Measurements from ENCODE around the gene ZNF555.
"Not testable (repeated sequence)": the region's sequence is repeated elsewhere in the genome, so short reads cannot be mapped to it uniquely, and the experiment has no call there.

The ZNF555 gene

DNA sequence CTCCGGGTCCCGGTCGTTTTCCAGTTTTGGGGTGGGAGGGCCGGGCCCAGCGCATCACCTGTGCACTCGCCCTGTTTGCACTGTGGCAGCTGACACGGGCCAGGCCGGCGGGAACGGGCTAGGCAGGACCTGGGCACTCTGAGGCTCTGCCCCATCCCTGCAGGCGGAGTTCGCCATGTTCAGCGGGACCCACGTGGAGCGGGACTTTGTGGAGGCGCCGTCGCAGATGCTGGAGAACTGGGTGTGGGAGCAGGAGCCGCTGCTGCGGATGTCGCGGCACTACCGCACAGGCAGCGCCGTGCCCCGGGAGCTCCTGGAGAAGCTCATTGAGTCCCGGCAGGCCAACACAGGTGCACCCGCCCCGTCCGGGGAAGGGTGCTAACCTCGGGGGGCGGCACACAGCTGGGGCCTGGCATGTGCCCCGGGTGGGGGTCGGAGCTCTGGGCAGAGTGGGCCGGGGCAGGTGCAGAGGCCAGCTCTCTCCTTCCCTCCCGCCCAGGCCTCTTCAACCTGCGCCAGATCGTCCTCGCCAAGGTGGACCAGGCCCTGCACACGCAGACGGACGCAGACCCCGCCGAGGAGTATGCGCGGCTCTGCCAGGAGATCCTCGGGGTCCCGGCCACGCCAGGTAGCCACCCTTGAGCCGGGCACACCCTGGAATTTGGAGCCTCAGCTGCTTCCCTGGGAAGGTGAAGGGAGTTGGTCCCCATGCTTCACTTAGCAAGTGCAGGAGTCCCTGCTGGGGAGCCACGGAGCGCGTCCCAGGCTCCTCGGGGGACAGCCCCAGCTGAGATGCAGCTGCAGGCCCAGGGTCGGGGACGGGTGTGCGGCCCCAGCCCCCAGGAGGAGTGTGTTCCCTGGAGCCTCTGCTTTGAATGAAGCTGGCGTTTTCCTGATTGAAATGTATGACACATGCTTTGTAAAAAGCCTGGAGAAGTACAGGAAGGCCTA, 30.9 kb upstream of the ZNF555 start:
- Histone ChIP-seq H3K27ac (ENCODE audit: low read length) (no peak overlapping the region), H3K36me3 (ENCODE audit: insufficient read depth, low read depth, low read length) (peaks cover 84% of the 10 kb centered on the region), H3K9ac (ENCODE audit: low read depth, low read length) (no peak overlapping the region), H3K4me3 (ENCODE audit: low read length) (no peak overlapping the region), H3K4me1 (ENCODE audit: insufficient read depth, low read length) (no peaks in the 10 kb centered on the region), H3K27me3 (ENCODE audit: insufficient read depth, low read length) (no peaks in the 10 kb centered on the region), H3K9me3 (ENCODE audit: insufficient read depth, low read depth, low read length) (no peaks in the 10 kb centered on the region)

DNA sequence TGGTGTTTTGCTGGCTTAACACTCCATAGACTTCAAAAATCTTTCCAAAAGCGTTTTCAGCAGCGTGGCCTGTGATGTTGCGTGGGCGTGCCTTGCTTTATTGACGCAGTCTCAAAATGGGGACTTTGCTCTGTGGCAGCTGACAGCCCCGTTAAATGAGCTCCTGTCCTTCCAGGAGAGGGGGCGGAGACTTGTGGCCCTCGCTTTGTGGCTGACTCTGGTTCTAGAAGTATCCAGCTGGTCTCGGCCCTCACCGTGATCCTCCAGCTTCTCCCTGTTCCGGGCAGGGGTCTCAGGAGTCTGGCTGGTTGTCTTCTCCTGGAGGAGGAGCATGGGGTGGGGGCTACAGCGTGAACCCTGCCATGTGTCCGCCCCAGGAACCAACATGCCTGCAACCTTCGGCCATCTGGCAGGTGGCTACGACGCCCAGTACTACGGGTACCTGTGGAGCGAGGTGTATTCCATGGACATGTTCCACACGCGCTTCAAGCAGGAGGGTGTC, 30.0 kb upstream of the ZNF555 start:
- Histone ChIP-seq H3K4me3 (ENCODE audit: low read length) (no peak overlapping the region), H3K4me1 (ENCODE audit: insufficient read depth, low read length) (no peaks in the 10 kb centered on the region), H3K27ac (ENCODE audit: low read length) (no peak overlapping the region), H3K36me3 (ENCODE audit: insufficient read depth, low read depth, low read length) (peaks cover 78% of the 10 kb centered on the region), H3K27me3 (ENCODE audit: insufficient read depth, low read length) (no peaks in the 10 kb centered on the region), H3K9me3 (ENCODE audit: insufficient read depth, low read depth, low read length) (no peaks in the 10 kb centered on the region), H3K9ac (ENCODE audit: low read depth, low read length) (no peak overlapping the region)

DNA sequence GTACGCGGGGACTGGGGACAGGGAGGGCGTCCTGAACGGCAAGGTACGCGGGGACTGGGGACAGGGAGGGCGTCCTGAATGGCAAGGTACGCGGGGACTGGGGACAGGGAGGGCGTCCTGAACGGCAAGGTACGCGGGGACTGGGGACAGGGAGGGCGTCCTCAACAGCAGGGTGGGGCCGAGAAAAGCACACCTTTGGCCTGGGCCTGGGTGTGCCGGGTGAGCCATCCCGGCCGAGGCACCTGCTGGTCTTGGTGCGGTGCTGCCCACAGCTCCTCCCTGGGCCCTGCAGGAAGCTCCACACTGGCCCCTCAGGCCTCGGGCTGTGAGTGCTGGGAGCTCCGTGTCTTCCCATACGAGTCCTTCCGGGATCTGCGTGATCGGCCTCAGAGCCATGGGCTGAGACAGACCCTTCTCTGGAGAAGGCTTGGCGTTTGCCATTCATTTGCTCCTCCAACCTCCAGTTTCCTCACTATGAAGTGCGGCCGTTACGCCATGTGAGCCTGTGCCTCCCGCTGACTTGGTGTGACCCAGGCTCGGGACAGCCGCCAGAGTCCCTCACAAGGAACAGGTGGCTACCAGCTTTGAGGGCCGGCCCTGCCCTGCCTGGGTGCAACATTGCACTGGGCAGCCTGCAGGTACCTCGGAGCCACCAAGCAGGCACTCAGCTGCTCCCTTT, 29.4 kb upstream of the ZNF555 start:
- Histone ChIP-seq H3K9ac (ENCODE audit: low read depth, low read length) (no peak overlapping the region), H3K9me3 (ENCODE audit: insufficient read depth, low read depth, low read length) (no peaks in the 10 kb centered on the region), H3K4me3 (ENCODE audit: low read length) (no peak overlapping the region), H3K36me3 (ENCODE audit: insufficient read depth, low read depth, low read length) (peaks cover 72% of the 10 kb centered on the region), H3K27ac (ENCODE audit: low read length) (no peak overlapping the region), H3K4me1 (ENCODE audit: insufficient read depth, low read length) (no peaks in the 10 kb centered on the region), H3K27me3 (ENCODE audit: insufficient read depth, low read length) (no peaks in the 10 kb centered on the region)

DNA sequence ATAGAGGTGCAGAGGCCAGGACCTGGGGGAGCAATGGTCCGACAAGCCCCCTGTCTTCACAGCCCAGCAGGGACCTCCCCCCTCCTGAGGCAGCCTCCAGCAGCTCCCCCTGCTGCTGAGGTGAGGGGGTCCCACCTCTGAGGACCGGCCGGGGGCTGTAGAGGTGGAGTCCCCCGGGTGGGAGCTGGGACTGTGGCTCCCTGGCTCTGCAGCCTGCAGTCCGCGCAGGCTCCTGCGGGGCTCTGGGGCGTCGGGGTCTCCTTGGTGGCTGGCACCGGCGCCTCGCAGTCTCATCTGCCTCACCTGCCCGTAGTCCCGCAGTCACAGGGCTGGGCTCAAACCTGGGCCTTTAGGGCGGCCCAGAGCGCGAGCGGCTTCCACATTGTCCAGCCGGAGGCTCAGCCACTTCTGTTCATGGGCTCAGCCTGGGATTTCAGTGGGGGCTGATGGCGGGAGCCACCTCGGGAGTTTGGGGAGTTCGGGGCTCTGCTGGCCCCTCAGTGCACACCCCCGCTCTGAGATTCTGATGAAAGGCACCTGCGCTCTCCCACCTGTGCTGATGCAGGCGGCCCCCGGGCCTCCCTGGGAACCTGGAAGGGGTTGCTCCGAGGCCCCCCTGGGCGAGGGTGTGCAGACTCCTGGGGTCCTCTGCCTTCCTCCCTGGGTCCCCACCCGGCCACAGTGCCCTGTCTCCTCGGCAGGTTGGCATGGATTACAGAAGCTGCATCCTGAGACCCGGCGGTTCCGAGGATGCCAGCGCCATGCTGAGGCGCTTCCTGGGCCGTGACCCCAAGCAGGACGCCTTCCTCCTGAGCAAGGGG, 28.7 kb upstream of the ZNF555 start:
- no peaks in the 10 kb centered on the region for H3K4me1 ChIP-seq (ENCODE audit: insufficient read depth, low read length)
- no peak overlapping the region for H3K27ac ChIP-seq (ENCODE audit: low read length)
- no peaks in the 10 kb centered on the region for H3K9me3 ChIP-seq (ENCODE audit: insufficient read depth, low read depth, low read length)
- H3K36me3 ChIP-seq (ENCODE audit: insufficient read depth, low read depth, low read length), result peaks cover 64% of the 10 kb centered on the region
- no peaks in the 10 kb centered on the region for H3K27me3 ChIP-seq (ENCODE audit: insufficient read depth, low read length)
- H3K4me3 ChIP-seq (ENCODE audit: low read length), result no peak overlapping the region
- no peak overlapping the region for H3K9ac ChIP-seq (ENCODE audit: low read depth, low read length)

DNA sequence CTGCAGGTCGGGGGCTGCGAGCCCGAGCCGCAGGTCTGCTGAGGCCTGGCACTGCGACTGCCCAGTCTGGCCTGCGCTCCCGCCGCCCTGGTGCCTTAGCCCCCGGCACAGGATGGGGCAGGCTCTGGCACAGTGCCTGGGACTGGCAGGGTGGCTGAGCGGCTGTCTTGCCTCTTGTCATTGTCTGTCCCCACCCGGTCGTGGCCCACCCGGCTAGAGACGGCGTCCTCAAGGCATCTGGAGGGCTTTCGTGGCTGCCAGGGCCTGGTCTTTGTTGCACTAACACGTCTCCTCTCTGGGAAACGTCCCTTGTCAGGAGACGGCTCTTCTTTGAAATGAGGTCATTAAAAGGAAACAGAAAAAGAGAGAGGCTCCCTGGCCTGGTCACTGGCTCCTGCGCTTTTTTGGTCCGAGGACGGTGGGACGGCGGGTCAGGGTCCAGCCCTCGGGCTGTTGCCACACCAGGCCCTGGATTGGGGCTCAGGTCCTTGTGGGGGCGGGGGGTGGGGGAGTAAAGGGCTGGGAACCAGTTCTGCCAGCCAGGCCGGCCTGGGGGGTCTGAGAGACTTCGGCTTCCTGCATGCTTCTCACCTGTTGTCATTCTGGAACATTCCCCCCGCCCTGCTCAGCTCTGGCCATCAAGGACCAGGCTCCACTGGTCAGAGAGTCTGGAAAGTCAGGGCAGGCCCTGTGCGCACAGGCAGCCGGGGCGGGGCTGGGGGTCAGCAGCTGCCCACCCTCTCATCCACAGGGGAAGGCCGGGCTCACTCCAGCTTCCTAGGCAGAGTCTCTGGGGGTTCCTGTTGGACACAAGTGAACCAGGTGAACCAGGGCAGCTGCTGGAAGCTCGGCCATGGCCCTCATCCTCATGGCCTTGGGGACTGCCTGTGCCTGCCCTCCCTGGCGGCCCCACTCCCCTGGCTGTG, 27.8 kb upstream of the ZNF555 start:
- H3K36me3 ChIP-seq (ENCODE audit: insufficient read depth, low read depth, low read length), result peaks cover 56% of the 10 kb centered on the region
- H3K4me3 ChIP-seq (ENCODE audit: low read length), result no peak overlapping the region
- no peaks in the 10 kb centered on the region for H3K27me3 ChIP-seq (ENCODE audit: insufficient read depth, low read length)
- H3K9me3 ChIP-seq (ENCODE audit: insufficient read depth, low read depth, low read length), result no peaks in the 10 kb centered on the region
- H3K27ac ChIP-seq (ENCODE audit: low read length), result no peak overlapping the region
- no peaks in the 10 kb centered on the region for H3K4me1 ChIP-seq (ENCODE audit: insufficient read depth, low read length)
- H3K9ac ChIP-seq (ENCODE audit: low read depth, low read length), result no peak overlapping the region

DNA sequence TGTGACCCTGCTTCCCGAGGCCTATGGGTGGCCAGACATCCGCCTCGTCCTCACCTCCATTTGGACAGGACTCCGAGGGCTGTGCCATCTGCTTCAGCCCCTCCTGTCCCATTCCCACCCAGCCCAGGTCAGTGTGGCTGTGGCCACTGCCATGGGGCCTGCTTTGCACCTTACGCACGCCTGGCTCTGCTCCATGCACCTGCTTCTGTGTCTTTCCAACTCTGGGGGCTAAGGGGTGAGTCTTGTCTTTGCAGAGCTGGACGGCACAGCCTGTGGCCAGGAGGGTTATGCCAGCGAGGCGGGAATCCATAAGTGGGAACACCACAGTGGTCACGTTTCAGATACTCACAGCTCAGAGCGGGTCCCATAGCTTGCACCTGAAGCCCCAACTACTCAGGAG, 26.8 kb upstream of the ZNF555 start:
- Histone ChIP-seq H3K4me1 (ENCODE audit: insufficient read depth, low read length) (no peaks in the 10 kb centered on the region), H3K27me3 (ENCODE audit: insufficient read depth, low read length) (no peaks in the 10 kb centered on the region), H3K9ac (ENCODE audit: low read depth, low read length) (no peak overlapping the region), H3K4me3 (ENCODE audit: low read length) (no peak overlapping the region), H3K27ac (ENCODE audit: low read length) (no peak overlapping the region), H3K36me3 (ENCODE audit: insufficient read depth, low read depth, low read length) (peaks cover 47% of the 10 kb centered on the region), H3K9me3 (ENCODE audit: insufficient read depth, low read depth, low read length) (no peaks in the 10 kb centered on the region)

DNA sequence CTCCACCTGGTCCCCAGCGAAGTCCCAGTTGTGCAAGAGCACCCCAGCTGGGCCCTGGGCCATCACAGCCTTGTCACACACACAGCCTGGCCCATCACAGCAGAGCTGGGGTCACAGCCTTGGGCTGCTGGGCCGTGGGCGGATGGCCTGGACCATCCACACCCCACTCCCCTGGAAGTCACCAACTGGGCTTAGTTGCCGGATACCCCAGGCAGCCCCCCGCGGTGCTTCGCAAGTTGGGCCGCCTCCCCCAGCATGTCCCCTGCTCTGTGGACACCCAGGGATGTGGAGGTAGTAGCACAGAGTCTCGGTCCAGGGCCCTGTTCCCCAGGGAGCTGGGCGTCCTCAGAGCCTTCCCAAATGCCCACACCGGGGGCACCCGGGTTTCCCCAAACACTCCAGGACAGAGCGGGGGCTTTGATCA, 26.1 kb upstream of the ZNF555 start:
- Histone ChIP-seq H3K27me3 (ENCODE audit: insufficient read depth, low read length) (no peaks in the 10 kb centered on the region), H3K36me3 (ENCODE audit: insufficient read depth, low read depth, low read length) (peaks cover 40% of the 10 kb centered on the region), H3K4me1 (ENCODE audit: insufficient read depth, low read length) (no peaks in the 10 kb centered on the region), H3K9ac (ENCODE audit: low read depth, low read length) (no peak overlapping the region), H3K4me3 (ENCODE audit: low read length) (no peak overlapping the region), H3K27ac (ENCODE audit: low read length) (no peak overlapping the region), H3K9me3 (ENCODE audit: insufficient read depth, low read depth, low read length) (no peaks in the 10 kb centered on the region)

DNA sequence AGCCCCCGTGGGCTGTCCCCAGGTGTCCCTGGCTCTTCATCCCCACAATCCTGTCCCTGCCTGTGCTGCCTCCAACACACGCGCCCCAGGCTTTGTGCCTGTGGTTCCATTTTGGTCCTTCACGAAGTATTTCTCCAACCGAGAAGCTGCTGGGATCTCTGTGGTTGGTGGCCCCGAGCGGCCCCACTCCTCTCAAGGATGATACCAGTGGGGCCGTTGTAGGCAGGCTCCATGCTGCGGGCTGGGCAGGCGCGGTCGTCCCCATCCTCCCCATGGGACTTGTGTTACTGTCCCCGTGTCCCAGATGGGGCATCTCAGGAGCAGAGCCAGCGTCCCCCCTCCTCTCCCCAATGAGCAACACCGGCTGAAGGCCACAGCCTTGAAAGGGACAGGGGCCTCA, 25.4 kb upstream of the ZNF555 start:
- Histone ChIP-seq H3K36me3 (ENCODE audit: insufficient read depth, low read depth, low read length) (peaks cover 33% of the 10 kb centered on the region), H3K27ac (ENCODE audit: low read length) (no peak overlapping the region), H3K4me1 (ENCODE audit: insufficient read depth, low read length) (no peaks in the 10 kb centered on the region), H3K27me3 (ENCODE audit: insufficient read depth, low read length) (no peaks in the 10 kb centered on the region), H3K4me3 (ENCODE audit: low read length) (no peak overlapping the region), H3K9ac (ENCODE audit: low read depth, low read length) (no peak overlapping the region), H3K9me3 (ENCODE audit: insufficient read depth, low read depth, low read length) (no peaks in the 10 kb centered on the region)

DNA sequence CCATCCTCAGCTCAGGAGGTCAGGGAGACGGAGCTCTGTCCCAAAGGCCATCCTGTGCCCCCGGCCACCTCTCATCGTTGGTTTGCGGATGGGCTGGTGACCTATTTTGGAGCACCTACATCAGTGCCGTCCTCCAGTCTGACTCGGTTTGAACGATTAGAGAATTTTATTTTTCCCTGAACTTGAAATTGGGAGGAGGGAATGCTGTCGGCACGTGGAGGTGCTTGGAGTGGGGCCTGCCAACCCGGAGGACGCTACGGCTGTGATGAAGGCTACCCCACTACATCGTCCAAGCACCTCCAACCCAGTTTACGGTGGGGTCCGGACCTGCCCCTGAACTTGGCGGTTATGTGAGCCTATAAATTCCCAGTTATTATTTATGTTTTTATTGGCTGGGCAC, 24.6 kb upstream of the ZNF555 start:
- Histone ChIP-seq H3K27ac (ENCODE audit: low read length) (no peak overlapping the region), H3K4me3 (ENCODE audit: low read length) (no peak overlapping the region), H3K27me3 (ENCODE audit: insufficient read depth, low read length) (no peaks in the 10 kb centered on the region), H3K9ac (ENCODE audit: low read depth, low read length) (no peak overlapping the region), H3K36me3 (ENCODE audit: insufficient read depth, low read depth, low read length) (peaks cover 26% of the 10 kb centered on the region), H3K4me1 (ENCODE audit: insufficient read depth, low read length) (no peaks in the 10 kb centered on the region), H3K9me3 (ENCODE audit: insufficient read depth, low read depth, low read length) (no peaks in the 10 kb centered on the region)

DNA sequence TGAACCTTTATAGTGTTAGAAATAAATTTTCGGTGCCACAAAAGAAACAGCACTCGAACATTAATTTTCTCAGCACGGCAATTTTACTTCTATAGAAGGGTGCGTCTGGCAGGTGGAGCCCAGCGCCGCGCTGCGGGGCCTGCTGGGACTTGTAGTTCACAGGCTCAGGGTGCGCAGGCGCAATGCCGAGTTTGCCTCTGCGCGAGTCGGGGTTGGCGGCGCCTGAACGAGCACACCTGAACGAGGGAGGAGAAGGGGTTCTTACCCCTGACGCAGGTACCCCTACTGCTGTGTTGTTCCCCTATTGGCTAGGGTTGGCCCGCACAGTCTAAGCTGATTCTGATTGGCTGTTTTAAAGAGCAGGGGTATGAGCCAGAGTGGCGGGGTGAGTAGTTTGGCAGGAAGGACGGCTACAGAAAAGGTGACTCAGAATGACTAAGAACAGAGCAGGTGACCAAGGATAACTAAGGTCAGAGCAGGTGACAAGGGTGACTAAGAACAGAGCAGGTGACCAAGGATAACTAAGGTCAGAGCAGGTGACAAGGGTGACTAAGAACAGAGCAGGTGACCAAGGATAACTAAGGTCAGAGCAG, 23.9 kb upstream of the ZNF555 start:
- peaks cover 20% of the 10 kb centered on the region for H3K36me3 ChIP-seq (ENCODE audit: insufficient read depth, low read depth, low read length)
- not testable (repeated sequence) for H3K27me3 ChIP-seq (ENCODE audit: insufficient read depth, low read length); H3K4me3 ChIP-seq (ENCODE audit: low read length); H3K9me3 ChIP-seq (ENCODE audit: insufficient read depth, low read depth, low read length); H3K27ac ChIP-seq (ENCODE audit: low read length); H3K9ac ChIP-seq (ENCODE audit: low read depth, low read length); H3K4me1 ChIP-seq (ENCODE audit: insufficient read depth, low read length)
